Activated naive CD8-positive, alpha-beta T cell treated with anti-CD3 and anti-CD28 coated beads for 36 hours (primary cell): ENCODE results near the gene SPTBN5. TPM values are rescaled to one million over a fixed set of nuclear protein-coding genes. Genes with fewer than 3 reads are reported as not detected.

Experiments
- DNase-seq: peaks from one replicate; pipeline ENCODE4 v3.0.0; 2021
- H3K27ac Mint-ChIP-seq: one replicate; pipeline ENCODE4 v1.8.0; 2022; ENCODE audit warnings: mild to moderate bottlenecking, moderate library complexity, mixed read lengths
- H3K27me3 Mint-ChIP-seq: one replicate; pipeline ENCODE4 v1.8.0; 2022; ENCODE audit warnings: mild to moderate bottlenecking, mixed read lengths
- H3K36me3 Mint-ChIP-seq: one replicate; pipeline ENCODE4 v1.8.0; 2021; ENCODE audit warnings: mild to moderate bottlenecking, mixed read lengths
- H3K4me1 Mint-ChIP-seq: one replicate; pipeline ENCODE4 v1.8.0; 2021; ENCODE audit warnings: mixed read lengths
- H3K4me3 Mint-ChIP-seq: one replicate; pipeline ENCODE4 v1.8.0; 2022; ENCODE audit warnings: mild to moderate bottlenecking, moderate library complexity, mixed read lengths
- H3K9me3 Mint-ChIP-seq: one replicate; pipeline ENCODE4 v1.8.0; 2022; ENCODE audit warnings: mixed read lengths
- total RNA-seq, 2 experiments: library from RNA; stranded (reverse); gene quantifications; one replicate each; pipeline ENCODE4 v1.2.3, GENCODE V29; 2021

SPTBN5 gene
- total RNA-seq, 2 experiments from 2014 or later: 0.19 to 0.30 TPM

- H3K4me3 Mint-ChIP-seq: no peak overlapping the region
- DNase-seq: no peak
Observed at GRCh38 chr15:41817781-41818180, 76.1 kb downstream of the SPTBN5 start.

GRCh38 chr15:41817327-41817726, 76.5 kb downstream of the SPTBN5 start:
- H3K4me1 Mint-ChIP-seq: no peaks in the 10 kb centered on the region
- no peaks in the 10 kb centered on the region for H3K9me3 Mint-ChIP-seq
- H3K27me3 Mint-ChIP-seq: no peaks in the 10 kb centered on the region
- no peak for DNase-seq
- no peak overlapping the region for H3K4me3 Mint-ChIP-seq
- H3K27ac Mint-ChIP-seq: no peak overlapping the region
- peaks cover 2% of the 10 kb centered on the region for H3K36me3 Mint-ChIP-seq

More at GRCh38 chr15:41817781-41818180, 76.1 kb downstream of the SPTBN5 start:
- Mint-ChIP-seq H3K9me3 (no peaks in the 10 kb centered on the region), H3K27ac (no peak overlapping the region), H3K36me3 (peaks cover 2% of the 10 kb centered on the region), H3K4me1 (no peaks in the 10 kb centered on the region), H3K27me3 (no peaks in the 10 kb centered on the region)

- Mint-ChIP-seq H3K27ac (no peak overlapping the region), H3K4me1 (no peaks in the 10 kb centered on the region), H3K36me3 (peaks cover 2% of the 10 kb centered on the region), H3K9me3 (no peaks in the 10 kb centered on the region), H3K4me3 (no peak overlapping the region), H3K27me3 (no peaks in the 10 kb centered on the region)
- no peak for DNase-seq
Observed at GRCh38 chr15:41816788-41817187, 77.1 kb downstream of the SPTBN5 start.

GRCh38 chr15:41814534-41814933, 79.3 kb downstream of the SPTBN5 start:
- Mint-ChIP-seq H3K27ac (no peak overlapping the region), H3K9me3 (no peaks in the 10 kb centered on the region), H3K4me1 (peaks cover 12% of the 10 kb centered on the region), H3K4me3 (no peak overlapping the region), H3K36me3 (peaks cover 2% of the 10 kb centered on the region), H3K27me3 (no peaks in the 10 kb centered on the region)
- DNase-seq: no peak

GRCh38 chr15:41813426-41813825, 80.4 kb downstream of the SPTBN5 start:
- no peaks in the 10 kb centered on the region for H3K9me3 Mint-ChIP-seq
- H3K27ac Mint-ChIP-seq: no peak overlapping the region
- DNase-seq: no peak
- H3K27me3 Mint-ChIP-seq: no peaks in the 10 kb centered on the region
- peaks cover 2% of the 10 kb centered on the region for H3K36me3 Mint-ChIP-seq
- peaks cover 16% of the 10 kb centered on the region for H3K4me1 Mint-ChIP-seq
- H3K4me3 Mint-ChIP-seq: no peak overlapping the region

- Mint-ChIP-seq H3K36me3 (peaks cover 2% of the 10 kb centered on the region), H3K27me3 (no peaks in the 10 kb centered on the region), H3K27ac (no peak overlapping the region), H3K9me3 (no peaks in the 10 kb centered on the region), H3K4me3 (no peak overlapping the region), H3K4me1 (peaks cover 16% of the 10 kb centered on the region)
- DNase-seq: no peak
Observed at GRCh38 chr15:41812820-41813375, 81.0 kb downstream of the SPTBN5 start.

GRCh38 chr15:41811432-41812195, 82.2 kb downstream of the SPTBN5 start:
- H3K27ac Mint-ChIP-seq: no peak overlapping the region
- H3K9me3 Mint-ChIP-seq: no peaks in the 10 kb centered on the region
- DNase-seq: peak; percentile 70
- peaks cover 2% of the 10 kb centered on the region for H3K36me3 Mint-ChIP-seq
- H3K4me1 Mint-ChIP-seq: peaks cover 16% of the 10 kb centered on the region
- no peaks in the 10 kb centered on the region for H3K27me3 Mint-ChIP-seq
- H3K4me3 Mint-ChIP-seq: no peak overlapping the region

GRCh38 chr15:41810651-41811431, 83.0 kb downstream of the SPTBN5 start:
- no peak overlapping the region for H3K4me3 Mint-ChIP-seq
- H3K27ac Mint-ChIP-seq: no peak overlapping the region
- H3K9me3 Mint-ChIP-seq: no peaks in the 10 kb centered on the region
- DNase-seq: no peak
- no peaks in the 10 kb centered on the region for H3K27me3 Mint-ChIP-seq
- H3K4me1 Mint-ChIP-seq: peaks cover 16% of the 10 kb centered on the region
- H3K36me3 Mint-ChIP-seq: peaks cover 2% of the 10 kb centered on the region

GRCh38 chr15:41809526-41810220, 84.2 kb downstream of the SPTBN5 start:
- no peak for DNase-seq
- Mint-ChIP-seq H3K9me3 (no peaks in the 10 kb centered on the region), H3K4me1 (peaks cover 21% of the 10 kb centered on the region), H3K36me3 (peaks cover 2% of the 10 kb centered on the region), H3K27ac (no peak overlapping the region), H3K4me3 (no peak overlapping the region), H3K27me3 (no peaks in the 10 kb centered on the region)

GRCh38 chr15:41809121-41809520, 84.7 kb downstream of the SPTBN5 start:
- no peaks in the 10 kb centered on the region for H3K9me3 Mint-ChIP-seq
- no peak overlapping the region for H3K27ac Mint-ChIP-seq
- H3K4me3 Mint-ChIP-seq: no peak overlapping the region
- H3K4me1 Mint-ChIP-seq: peaks cover 26% of the 10 kb centered on the region
- DNase-seq: no peak
- H3K36me3 Mint-ChIP-seq: peaks cover 2% of the 10 kb centered on the region
- H3K27me3 Mint-ChIP-seq: no peaks in the 10 kb centered on the region

- no peak for DNase-seq
- no peak overlapping the region for H3K27ac Mint-ChIP-seq
- H3K27me3 Mint-ChIP-seq: no peaks in the 10 kb centered on the region
- H3K9me3 Mint-ChIP-seq: no peaks in the 10 kb centered on the region
- peaks cover 26% of the 10 kb centered on the region for H3K4me1 Mint-ChIP-seq
- H3K36me3 Mint-ChIP-seq: peaks cover 2% of the 10 kb centered on the region
- no peak overlapping the region for H3K4me3 Mint-ChIP-seq
Observed at GRCh38 chr15:41806291-41807181, 87.3 kb downstream of the SPTBN5 start.

GRCh38 chr15:41805711-41806110, 88.1 kb downstream of the SPTBN5 start:
- H3K4me1 Mint-ChIP-seq: peaks cover 20% of the 10 kb centered on the region
- H3K36me3 Mint-ChIP-seq: peaks cover 2% of the 10 kb centered on the region
- DNase-seq: no peak
- no peaks in the 10 kb centered on the region for H3K9me3 Mint-ChIP-seq
- no peaks in the 10 kb centered on the region for H3K27me3 Mint-ChIP-seq
- H3K4me3 Mint-ChIP-seq: no peak overlapping the region
- no peak overlapping the region for H3K27ac Mint-ChIP-seq

- H3K27me3 Mint-ChIP-seq: no peaks in the 10 kb centered on the region
- H3K27ac Mint-ChIP-seq: peak overlapping the region; percentile 62
- H3K9me3 Mint-ChIP-seq: no peaks in the 10 kb centered on the region
- H3K4me1 Mint-ChIP-seq: peaks cover 18% of the 10 kb centered on the region
- DNase-seq: no peak
- H3K4me3 Mint-ChIP-seq: no peak overlapping the region
- peaks cover 2% of the 10 kb centered on the region for H3K36me3 Mint-ChIP-seq
Observed at GRCh38 chr15:41804916-41805666, 88.8 kb downstream of the SPTBN5 start.

- Mint-ChIP-seq H3K27me3 (no peaks in the 10 kb centered on the region), H3K9me3 (no peaks in the 10 kb centered on the region), H3K4me3 (no peak overlapping the region), H3K27ac (no peak overlapping the region), H3K4me1 (peaks cover 13% of the 10 kb centered on the region), H3K36me3 (peaks cover 2% of the 10 kb centered on the region)
- DNase-seq: no peak
Observed at GRCh38 chr15:41804361-41804760, 89.5 kb downstream of the SPTBN5 start.
